ENCODE measurements around the gene ZFHX3.

Gene ZFHX3

GRCh38 chr16:73050201-73051099 is 2.5 kb upstream of the ZFHX3 start:
- Histone ChIP-seq H3K4me3 (no peak overlapping the region), H3K27ac (no peak overlapping the region), H3K4me1 (peaks cover 12 to 93% (median 20%) of the 10 kb centered on the region in 10 experiments), H3K4me2 (peak overlapping the region in 3 of 11 experiments; percentile 93 to 98 (median 97); a peak in 5 of 22 replicates), H3K9ac (0 out of 22 replicates have a peak overlapping the region, but pooled peaks of 1 of the 11 experiments have one; percentile 95), H3K9me3 (replicated peaks in 1 of 11) (no peaks in the 10 kb centered on the region), H3K36me3 (no peaks in the 10 kb centered on the region), H4K20me1 (peaks cover 0 to 72% (median 27%) of the 10 kb centered on the region in 11 experiments; a peak in 16 of 22 replicates), H3K27me3 (peaks cover 53 to 100% (median 99%) of the 10 kb centered on the region in 11 experiments)
- no peak for TF ChIP-seq Cebpa-rat (IDR thresholded peaks at IDR 0.05)

- H3K9ac ChIP-seq: peak overlapping the region in 2 of 11 experiments; percentile 93 to 95; a peak in 2 of 22 replicates
- H3K4me1 ChIP-seq: peaks cover 12 to 93% (median 16%) of the 10 kb centered on the region in 10 experiments
- H3K27me3 ChIP-seq: peaks cover 43 to 100% (median 96%) of the 10 kb centered on the region in 11 experiments
- no peaks in the 10 kb centered on the region for H3K9me3 ChIP-seq (replicated peaks in 1 of 11)
- peak overlapping the region in 4 of 11 experiments; percentile 93 to 98 (median 98); a peak in 8 of 22 replicates for H3K4me2 ChIP-seq
- peak overlapping the region in 2 of 10 experiments; percentile 70 to 72; a peak in 3 of 20 replicates for H3K4me3 ChIP-seq
- TF ChIP-seq Cebpa-rat (IDR thresholded peaks at IDR 0.05): no peak
- no peak overlapping the region for H3K27ac ChIP-seq
- no peaks in the 10 kb centered on the region for H3K36me3 ChIP-seq
- H4K20me1 ChIP-seq: peaks cover 0 to 72% (median 20%) of the 10 kb centered on the region in 11 experiments; a peak in 14 of 22 replicates
Measured at GRCh38 chr16:73049511-73049910, 1.6 kb upstream of the ZFHX3 start.

- Histone ChIP-seq H3K27ac (peak overlapping the region in 4 of 11 experiments; percentile 84 to 92 (median 88); a peak in 7 of 22 replicates), H3K4me3 (peak overlapping the region in 5 of 10 experiments; percentile 68 to 81 (median 72); a peak in 9 of 20 replicates), H3K4me1 (peaks cover 13 to 93% (median 16%) of the 10 kb centered on the region in 10 experiments), H3K9ac (peak overlapping the region in 4 of 11 experiments; percentile 85 to 95 (median 90); a peak in 6 of 22 replicates), H3K9me3 (replicated peaks in 1 of 11) (no peaks in the 10 kb centered on the region), H3K27me3 (peaks cover 40 to 100% (median 92%) of the 10 kb centered on the region in 11 experiments), H4K20me1 (peaks cover 0 to 75% (median 20%) of the 10 kb centered on the region in 11 experiments; a peak in 14 of 22 replicates), H3K4me2 (peak overlapping the region; percentile 93 to 99 (median 98); a peak in 20 of 22 replicates), H3K36me3 (no peaks in the 10 kb centered on the region)
- TF ChIP-seq Cebpa-rat (IDR thresholded peaks at IDR 0.05): no peak
Measured at GRCh38 chr16:73049091-73049490, 1.2 kb upstream of the ZFHX3 start.

GRCh38 chr16:73048292-73049080 is 558 bp upstream of the ZFHX3 start:
- no peak for TF ChIP-seq Cebpa-rat (IDR thresholded peaks at IDR 0.05)
- H3K4me3 ChIP-seq: peak overlapping the region; percentile 61 to 81 (median 70)
- H3K4me1 ChIP-seq: peaks cover 14 to 93% (median 19%) of the 10 kb centered on the region in 10 experiments
- peak overlapping the region; percentile 93 to 99 (median 98) for H3K4me2 ChIP-seq
- H3K36me3 ChIP-seq: no peaks in the 10 kb centered on the region
- no peaks in the 10 kb centered on the region for H3K9me3 ChIP-seq (replicated peaks in 1 of 11)
- peak overlapping the region; percentile 64 to 95 (median 81) for H3K9ac ChIP-seq
- peaks cover 34 to 100% (median 90%) of the 10 kb centered on the region in 11 experiments for H3K27me3 ChIP-seq
- H3K27ac ChIP-seq: peak overlapping the region; percentile 44 to 92 (median 71); a peak in 21 of 22 replicates
- peaks cover 0 to 78% (median 20%) of the 10 kb centered on the region in 11 experiments; a peak in 14 of 22 replicates for H4K20me1 ChIP-seq

GRCh38 chr16:73047221-73047535 is 750 bp downstream of the ZFHX3 start:
- Histone ChIP-seq H3K9ac (peak overlapping the region in 6 of 11 experiments; percentile 66 to 95 (median 86); a peak in 13 of 22 replicates), H3K36me3 (no peaks in the 10 kb centered on the region), H3K4me1 (peaks cover 14 to 93% (median 17%) of the 10 kb centered on the region in 10 experiments), H3K9me3 (replicated peaks in 1 of 11) (no peaks in the 10 kb centered on the region), H3K27ac (peak overlapping the region in 3 of 11 experiments; percentile 74 to 92 (median 84); a peak in 5 of 22 replicates), H4K20me1 (peaks cover 0 to 78% (median 20%) of the 10 kb centered on the region in 11 experiments; a peak in 14 of 22 replicates), H3K4me2 (peak overlapping the region; percentile 93 to 99 (median 98)), H3K4me3 (peak overlapping the region; percentile 61 to 81 (median 70); a peak in 19 of 20 replicates), H3K27me3 (peaks cover 21 to 96% (median 80%) of the 10 kb centered on the region in 11 experiments)
- no peak for TF ChIP-seq Cebpa-rat (IDR thresholded peaks at IDR 0.05)

GRCh38 chr16:73046849-73047214 is 1.1 kb downstream of the ZFHX3 start:
- H3K36me3 ChIP-seq: no peaks in the 10 kb centered on the region
- H3K4me1 ChIP-seq: peaks cover 14 to 93% (median 18%) of the 10 kb centered on the region in 10 experiments

GRCh38 chr16:73046202-73046848 is 1.6 kb downstream of the ZFHX3 start:
- Histone ChIP-seq H3K36me3 (no peaks in the 10 kb centered on the region), H3K9me3 (replicated peaks in 1 of 11) (no peaks in the 10 kb centered on the region), H3K9ac (no peak overlapping the region), H3K4me1 (peaks cover 14 to 93% (median 19%) of the 10 kb centered on the region in 10 experiments), H3K4me2 (peak overlapping the region in 3 of 11 experiments; percentile 93 to 98 (median 97); a peak in 6 of 22 replicates), H3K27me3 (peaks cover 20 to 91% (median 72%) of the 10 kb centered on the region in 11 experiments), H3K4me3 (peak overlapping the region in 2 of 10 experiments; percentile 70 to 72; a peak in 1 of 20 replicates), H4K20me1 (peaks cover 0 to 82% (median 20%) of the 10 kb centered on the region in 11 experiments; a peak in 14 of 22 replicates), H3K27ac (no peak overlapping the region)
- TF ChIP-seq Cebpa-rat (IDR thresholded peaks at IDR 0.05): no peak

More at GRCh38 chr16:73046849-73047214, 1.1 kb downstream of the ZFHX3 start:
- Histone ChIP-seq H3K4me2 (peak overlapping the region in 5 of 11 experiments; percentile 10 to 98 (median 97); a peak in 8 of 22 replicates), H3K9ac (peak overlapping the region in 1 of 11 experiments; percentile 37; a peak in 1 of 22 replicates), H3K4me3 (peak overlapping the region in 2 of 10 experiments; percentile 70 to 72; a peak in 3 of 20 replicates), H3K27ac (no peak overlapping the region), H3K9me3 (replicated peaks in 1 of 11) (no peaks in the 10 kb centered on the region), H3K27me3 (peaks cover 20 to 96% (median 77%) of the 10 kb centered on the region in 11 experiments), H4K20me1 (peaks cover 0 to 79% (median 20%) of the 10 kb centered on the region in 11 experiments; a peak in 14 of 22 replicates)
- TF ChIP-seq Cebpa-rat (IDR thresholded peaks at IDR 0.05): no peak

Measured in BLaER1 treated with 17β-estradiol and CSF1 and Interleukin-3, amounts not matched to agents 10 nM and 100 nM (cell line).